ENCODE data around the gene DNAJB1. TPM values are rescaled to one million over a fixed set of nuclear protein-coding genes. Genes with fewer than 3 reads are reported as not detected.

DNAJB1 gene
- polyA plus RNA-seq, 3 donors from 2014 or later, result 116 to 164 (median 120) TPM

Other genes starting within 250 kb of the DNAJB1 start
- gene ADGRE5, start 137.0 kb downstream of the DNAJB1 start, polyA plus RNA-seq, result 100 to 1,000 TPM; 360 to 783 (median 485) TPM
- 100 to 1,000 TPM; 117 to 177 (median 144) TPM for gene DDX39A, start 99.1 kb downstream of the DNAJB1 start, polyA plus RNA-seq
- 10 to 100 TPM; 74.3 to 94.6 (median 84.7) TPM for gene PKN1, start 85.1 kb downstream of the DNAJB1 start, polyA plus RNA-seq
- 1 to 10 TPM in 1 of 3 donors, under 1 TPM in 1, not detected in 1; 0.17 to 1.2 TPM for gene PTGER1, start 43.0 kb downstream of the DNAJB1 start, polyA plus RNA-seq
- 10 to 100 TPM; 42.0 to 49.0 (median 47.0) TPM for gene GIPC1, start 22.3 kb downstream of the DNAJB1 start, polyA plus RNA-seq
- 100 to 1,000 TPM; 203 to 317 (median 289) TPM for gene TECR, start 11.2 kb upstream of the DNAJB1 start, polyA plus RNA-seq
- gene NDUFB7, start 53.7 kb upstream of the DNAJB1 start, polyA plus RNA-seq, result 100 to 1,000 TPM; 400 to 782 (median 502) TPM
- gene CLEC17A, start 64.7 kb upstream of the DNAJB1 start, polyA plus RNA-seq, result under 1 TPM in 1 of 3 donors, not detected in 2; 0.62 TPM
- under 1 TPM in 1 of 3 donors, not detected in 2; 0.66 TPM for gene ADGRE3, start 156.4 kb upstream of the DNAJB1 start, polyA plus RNA-seq
- gene ZNF333, start 171.7 kb upstream of the DNAJB1 start, polyA plus RNA-seq, result 10 to 100 TPM; 10.8 to 15.1 (median 14.6) TPM